Hematopoietic multipotent progenitor cell treated with erythropoietin and hydrocortisone succinate and interleukin-3 and kit ligand, for 4 days (in vitro differentiated cells): ENCODE results near the gene MKRN2OS.

ENCODE experiments used
- DNase-seq: peaks from one replicate; pipeline ENCODE4 v3.0.0-alpha.2; 2015

The MKRN2OS gene

GRCh38 chr3:12545473-12545791 lies at the start of gene MKRN2OS:
MKRN2OS (minus strand) TSS chr3:12545499; CDS start chr3:12545464, 35 bp downstream.
- no peak for DNase-seq

GRCh38 chr3:12593473-12593872 lies 48.2 kb upstream of the MKRN2OS start:
- no peak for DNase-seq

- DNase-seq = no peak
These were observed 46.9 kb upstream of the MKRN2OS start for GRCh38 chr3:12591997-12592715.

GRCh38 chr3:12591456-12591855 lies 46.2 kb upstream of the MKRN2OS start:
- DNase-seq = no peak

GRCh38 chr3:12590096-12590495 lies 44.8 kb upstream of the MKRN2OS start:
- peak; percentile 49 for DNase-seq

- DNase-seq = no peak
These were observed 43.0 kb upstream of the MKRN2OS start for GRCh38 chr3:12588039-12589009.

GRCh38 chr3:12586403-12586802 lies 41.1 kb upstream of the MKRN2OS start:
- no peak for DNase-seq

- DNase-seq = no peak
These were observed 40.7 kb upstream of the MKRN2OS start for GRCh38 chr3:12585970-12586369.

- DNase-seq = no peak
These were observed 39.9 kb upstream of the MKRN2OS start for GRCh38 chr3:12585181-12585580.

GRCh38 chr3:12584083-12584482 lies 38.8 kb upstream of the MKRN2OS start:
- DNase-seq = no peak

- DNase-seq = no peak
These were observed 38.0 kb upstream of the MKRN2OS start for GRCh38 chr3:12583280-12583679.

- no peak for DNase-seq
These were observed 37.4 kb upstream of the MKRN2OS start for GRCh38 chr3:12582730-12583129.

- DNase-seq = no peak
These were observed 34.6 kb upstream of the MKRN2OS start for GRCh38 chr3:12579905-12580304.

GRCh38 chr3:12579456-12579855 lies 34.2 kb upstream of the MKRN2OS start:
- DNase-seq = no peak

- no peak for DNase-seq
These were observed 33.4 kb upstream of the MKRN2OS start for GRCh38 chr3:12578742-12579141.

- DNase-seq = no peak
These were observed 32.1 kb upstream of the MKRN2OS start for GRCh38 chr3:12577379-12577778.

GRCh38 chr3:12574661-12575060 lies 29.4 kb upstream of the MKRN2OS start:
- no peak for DNase-seq

- DNase-seq = no peak
These were observed 28.8 kb upstream of the MKRN2OS start for GRCh38 chr3:12574131-12574530.

GRCh38 chr3:12571986-12572385 lies 26.7 kb upstream of the MKRN2OS start:
- no peak for DNase-seq

GRCh38 chr3:12569836-12570235 lies 24.5 kb upstream of the MKRN2OS start:
- DNase-seq = no peak

- DNase-seq = no peak
These were observed 23.4 kb upstream of the MKRN2OS start for GRCh38 chr3:12568747-12569146.

GRCh38 chr3:12566976-12567375 lies 21.7 kb upstream of the MKRN2OS start:
- no peak for DNase-seq

- DNase-seq = no peak
These were observed 17.2 kb upstream of the MKRN2OS start for GRCh38 chr3:12562451-12562850.

GRCh38 chr3:12561397-12561796 lies 16.1 kb upstream of the MKRN2OS start:
- DNase-seq = no peak
